IgD-negative memory B cell (primary cell): ENCODE measurements around the gene PRXL2B. TPM values are rescaled to one million over a fixed set of nuclear protein-coding genes. Genes with fewer than 3 reads are reported as not detected.

Experiments used
- H3K27ac Mint-ChIP-seq, 3 donors: one replicate each; pipeline ENCODE4 v1.8.0; 2020 to 2022; ENCODE audit warnings: mild to moderate bottlenecking in 3 of 3, mixed read lengths in 3 of 3, moderate library complexity in 1 of 3
- H3K27me3 Mint-ChIP-seq: one replicate; pipeline ENCODE4 v1.8.0; 2021; ENCODE audit warnings: mixed read lengths
- H3K36me3 Mint-ChIP-seq: one replicate; pipeline ENCODE4 v1.8.0; 2020; ENCODE audit warnings: mild to moderate bottlenecking, mixed read lengths
- H3K4me1 Mint-ChIP-seq, 3 donors: one replicate each; pipeline ENCODE4 v1.8.0; 2020 to 2022; ENCODE audit warnings: mixed read lengths in 3 of 3, mild to moderate bottlenecking in 1 of 3
- H3K4me3 Mint-ChIP-seq, 4 donors: one replicate each; pipeline ENCODE4 v1.8.0; 2020 to 2022; ENCODE audit warnings: mild to moderate bottlenecking in 4 of 4, mixed read lengths in 4 of 4, moderate library complexity in 3 of 4
- H3K9me3 Mint-ChIP-seq, 3 donors: one replicate each; pipeline ENCODE4 v1.8.0; 2020 to 2021; ENCODE audit warnings: mixed read lengths in 3 of 3, mild to moderate bottlenecking in 1 of 3
- polyA plus RNA-seq: library from polyadenylated mRNA; unstranded; fragments of 300-500 nt; fragmentation: Illumina TruSeq; gene quantifications from one replicate; pipeline ENCODE4 v1.2.3, GENCODE V29; 2021

PRXL2B gene
- polyA plus RNA-seq, 1 donor from 2014 or later = 20.3 TPM

GRCh38 chr1:2556678-2557481 lies 29.7 kb upstream of the PRXL2B start:
- Mint-ChIP-seq H3K4me1 (peaks cover 13 to 21% (median 16%) of the 10 kb centered on the region in 3 donors), H3K9me3 (no peaks in the 10 kb centered on the region), H3K4me3 (peak overlapping the region; percentile 95 to 99 (median 97)), H3K27me3 (no peaks in the 10 kb centered on the region), H3K36me3 (no peaks in the 10 kb centered on the region), H3K27ac (peak overlapping the region; percentile 97 to 98 (median 97))

- peaks cover 13 to 21% (median 16%) of the 10 kb centered on the region in 3 donors for H3K4me1 Mint-ChIP-seq
- H3K27ac Mint-ChIP-seq = peak overlapping the region; percentile 86 to 97 (median 97)
Measured at GRCh38 chr1:2557482-2558400, 28.8 kb upstream of the PRXL2B start.

GRCh38 chr1:2558420-2558819 lies 28.2 kb upstream of the PRXL2B start:
- Mint-ChIP-seq H3K9me3 (no peaks in the 10 kb centered on the region), H3K27ac (peak overlapping the region in 1 of 3 donors; percentile 84), H3K4me3 (peak overlapping the region; percentile 66 to 95 (median 74)), H3K4me1 (peaks cover 13 to 21% (median 16%) of the 10 kb centered on the region in 3 donors), H3K27me3 (no peaks in the 10 kb centered on the region), H3K36me3 (peaks cover 1% of the 10 kb centered on the region)

More at GRCh38 chr1:2557482-2558400, 28.8 kb upstream of the PRXL2B start:
- no peaks in the 10 kb centered on the region for H3K36me3 Mint-ChIP-seq
- peak overlapping the region; percentile 78 to 99 (median 96) for H3K4me3 Mint-ChIP-seq
- H3K9me3 Mint-ChIP-seq = no peaks in the 10 kb centered on the region
- H3K27me3 Mint-ChIP-seq = no peaks in the 10 kb centered on the region

- peaks cover 1% of the 10 kb centered on the region for H3K36me3 Mint-ChIP-seq
- peak overlapping the region; percentile 44 to 95 (median 74) for H3K4me3 Mint-ChIP-seq
- peaks cover 13 to 21% (median 16%) of the 10 kb centered on the region in 3 donors for H3K4me1 Mint-ChIP-seq
- H3K27ac Mint-ChIP-seq = peak overlapping the region in 1 of 3 donors; percentile 84
- H3K9me3 Mint-ChIP-seq = no peaks in the 10 kb centered on the region
- H3K27me3 Mint-ChIP-seq = no peaks in the 10 kb centered on the region
Measured at GRCh38 chr1:2558861-2559260, 27.7 kb upstream of the PRXL2B start.

GRCh38 chr1:2559509-2560298 lies 26.9 kb upstream of the PRXL2B start:
- H3K27ac Mint-ChIP-seq = no peak overlapping the region
- H3K36me3 Mint-ChIP-seq = peaks cover 1% of the 10 kb centered on the region
- H3K9me3 Mint-ChIP-seq = no peaks in the 10 kb centered on the region
- H3K4me1 Mint-ChIP-seq = peaks cover 13 to 19% (median 14%) of the 10 kb centered on the region in 3 donors
- H3K27me3 Mint-ChIP-seq = no peaks in the 10 kb centered on the region
- H3K4me3 Mint-ChIP-seq = peak overlapping the region in 1 of 4 donors; percentile 43

- Mint-ChIP-seq H3K27ac (peak overlapping the region in 1 of 3 donors; percentile 59), H3K36me3 (peaks cover 1% of the 10 kb centered on the region), H3K9me3 (no peaks in the 10 kb centered on the region), H3K27me3 (no peaks in the 10 kb centered on the region), H3K4me1 (peaks cover 9 to 14% (median 12%) of the 10 kb centered on the region in 3 donors), H3K4me3 (peak overlapping the region in 1 of 4 donors; percentile 43)
Measured at GRCh38 chr1:2560299-2561073, 26.1 kb upstream of the PRXL2B start.

- Mint-ChIP-seq H3K27ac (peak overlapping the region in 1 of 3 donors; percentile 96), H3K9me3 (no peaks in the 10 kb centered on the region), H3K36me3 (peaks cover 1% of the 10 kb centered on the region), H3K4me1 (peaks cover 2 to 12% (median 4%) of the 10 kb centered on the region in 3 donors), H3K27me3 (no peaks in the 10 kb centered on the region), H3K4me3 (peak overlapping the region in 1 of 4 donors; percentile 26)
Measured at GRCh38 chr1:2561446-2561845, 25.1 kb upstream of the PRXL2B start.

- Mint-ChIP-seq H3K4me3 (peak overlapping the region in 1 of 4 donors; percentile 26), H3K36me3 (peaks cover 1% of the 10 kb centered on the region), H3K9me3 (no peaks in the 10 kb centered on the region), H3K27me3 (no peaks in the 10 kb centered on the region), H3K27ac (peak overlapping the region in 1 of 3 donors; percentile 19), H3K4me1 (peaks cover 0 to 11% (median 1%) of the 10 kb centered on the region in 3 donors)
Measured at GRCh38 chr1:2561898-2562895, 24.4 kb upstream of the PRXL2B start.

- H3K36me3 Mint-ChIP-seq = peaks cover 1% of the 10 kb centered on the region
- no peak overlapping the region for H3K4me3 Mint-ChIP-seq
- no peaks in the 10 kb centered on the region for H3K9me3 Mint-ChIP-seq
Measured at GRCh38 chr1:2563205-2563604, 23.4 kb upstream of the PRXL2B start.

GRCh38 chr1:2564006-2564814 lies 22.4 kb upstream of the PRXL2B start:
- H3K27ac Mint-ChIP-seq = peak overlapping the region in 1 of 3 donors; percentile 35
- H3K9me3 Mint-ChIP-seq = no peaks in the 10 kb centered on the region
- H3K4me3 Mint-ChIP-seq = peak overlapping the region in 1 of 4 donors; percentile 45
- H3K4me1 Mint-ChIP-seq = peaks cover 0 to 5% (median 0%) of the 10 kb centered on the region in 3 donors
- H3K36me3 Mint-ChIP-seq = peaks cover 1% of the 10 kb centered on the region
- no peaks in the 10 kb centered on the region for H3K27me3 Mint-ChIP-seq

More at GRCh38 chr1:2563205-2563604, 23.4 kb upstream of the PRXL2B start:
- H3K4me1 Mint-ChIP-seq = peaks cover 0 to 5% (median 0%) of the 10 kb centered on the region in 3 donors
- peak overlapping the region in 2 of 3 donors; percentile 19 to 35 for H3K27ac Mint-ChIP-seq
- no peaks in the 10 kb centered on the region for H3K27me3 Mint-ChIP-seq

GRCh38 chr1:2564815-2565374 lies 21.7 kb upstream of the PRXL2B start:
- H3K36me3 Mint-ChIP-seq = peaks cover 1% of the 10 kb centered on the region

More at GRCh38 chr1:2564815-2565374, 21.7 kb upstream of the PRXL2B start:
- H3K9me3 Mint-ChIP-seq = no peaks in the 10 kb centered on the region
- peak overlapping the region in 1 of 4 donors; percentile 47 for H3K4me3 Mint-ChIP-seq
- H3K4me1 Mint-ChIP-seq = peaks cover 0 to 5% (median 0%) of the 10 kb centered on the region in 3 donors
- peak overlapping the region in 1 of 3 donors; percentile 53 for H3K27ac Mint-ChIP-seq
- H3K27me3 Mint-ChIP-seq = no peaks in the 10 kb centered on the region
